ENCODE results near the gene GBP1.

GBP1 gene, protein sequence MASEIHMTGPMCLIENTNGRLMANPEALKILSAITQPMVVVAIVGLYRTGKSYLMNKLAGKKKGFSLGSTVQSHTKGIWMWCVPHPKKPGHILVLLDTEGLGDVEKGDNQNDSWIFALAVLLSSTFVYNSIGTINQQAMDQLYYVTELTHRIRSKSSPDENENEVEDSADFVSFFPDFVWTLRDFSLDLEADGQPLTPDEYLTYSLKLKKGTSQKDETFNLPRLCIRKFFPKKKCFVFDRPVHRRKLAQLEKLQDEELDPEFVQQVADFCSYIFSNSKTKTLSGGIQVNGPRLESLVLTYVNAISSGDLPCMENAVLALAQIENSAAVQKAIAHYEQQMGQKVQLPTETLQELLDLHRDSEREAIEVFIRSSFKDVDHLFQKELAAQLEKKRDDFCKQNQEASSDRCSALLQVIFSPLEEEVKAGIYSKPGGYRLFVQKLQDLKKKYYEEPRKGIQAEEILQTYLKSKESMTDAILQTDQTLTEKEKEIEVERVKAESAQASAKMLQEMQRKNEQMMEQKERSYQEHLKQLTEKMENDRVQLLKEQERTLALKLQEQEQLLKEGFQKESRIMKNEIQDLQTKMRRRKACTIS

DNA sequence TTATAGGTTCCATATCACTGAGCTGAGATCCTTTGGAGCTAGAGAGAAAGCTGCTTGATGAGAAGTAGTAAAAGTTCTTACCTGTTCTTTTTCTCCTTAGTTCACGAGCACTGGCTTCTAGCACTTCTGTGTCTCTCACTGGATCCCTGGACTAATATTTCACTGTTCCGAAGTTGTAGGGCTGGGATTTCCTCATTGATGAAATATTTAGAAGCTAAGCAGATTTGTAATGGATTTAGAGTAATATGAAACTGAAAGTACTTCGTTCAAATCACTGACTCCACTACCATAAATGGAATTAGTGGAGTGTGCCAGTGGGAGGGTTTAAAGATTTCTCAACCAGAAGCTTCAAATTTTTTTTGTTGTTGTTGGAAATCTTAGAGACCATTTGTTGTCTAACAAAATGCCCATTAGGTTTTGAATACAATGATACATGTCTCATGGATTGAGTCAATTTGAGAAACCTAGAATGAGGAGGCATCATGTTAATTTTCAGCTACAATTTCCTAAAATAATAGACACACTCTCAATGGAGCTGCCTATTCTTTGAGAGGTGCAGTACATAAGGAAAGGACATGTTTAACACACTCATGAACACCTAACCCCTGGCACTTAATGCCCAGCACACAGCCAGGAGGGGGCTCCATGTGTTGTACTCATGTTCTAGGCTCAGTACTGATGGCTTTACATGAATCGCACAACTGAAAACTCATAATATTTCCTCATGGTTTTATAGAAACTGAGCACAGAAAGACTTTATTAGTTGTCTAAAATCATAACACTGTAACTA is at the start of gene GBP1:
GBP1 (minus strand) TSS at position 130 of the 790 bp plus-strand sequence. CDS start 1,974 bp downstream, outside the sequence.
- H3K4me3 ChIP-seq (ENCODE audit: control insufficient read depth, low read depth, low read length): peak within 1 kb of the TSS; percentile 45
- TF ChIP-seq, protein P1, sequence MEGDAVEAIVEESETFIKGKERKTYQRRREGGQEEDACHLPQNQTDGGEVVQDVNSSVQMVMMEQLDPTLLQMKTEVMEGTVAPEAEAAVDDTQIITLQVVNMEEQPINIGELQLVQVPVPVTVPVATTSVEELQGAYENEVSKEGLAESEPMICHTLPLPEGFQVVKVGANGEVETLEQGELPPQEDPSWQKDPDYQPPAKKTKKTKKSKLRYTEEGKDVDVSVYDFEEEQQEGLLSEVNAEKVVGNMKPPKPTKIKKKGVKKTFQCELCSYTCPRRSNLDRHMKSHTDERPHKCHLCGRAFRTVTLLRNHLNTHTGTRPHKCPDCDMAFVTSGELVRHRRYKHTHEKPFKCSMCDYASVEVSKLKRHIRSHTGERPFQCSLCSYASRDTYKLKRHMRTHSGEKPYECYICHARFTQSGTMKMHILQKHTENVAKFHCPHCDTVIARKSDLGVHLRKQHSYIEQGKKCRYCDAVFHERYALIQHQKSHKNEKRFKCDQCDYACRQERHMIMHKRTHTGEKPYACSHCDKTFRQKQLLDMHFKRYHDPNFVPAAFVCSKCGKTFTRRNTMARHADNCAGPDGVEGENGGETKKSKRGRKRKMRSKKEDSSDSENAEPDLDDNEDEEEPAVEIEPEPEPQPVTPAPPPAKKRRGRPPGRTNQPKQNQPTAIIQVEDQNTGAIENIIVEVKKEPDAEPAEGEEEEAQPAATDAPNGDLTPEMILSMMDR (IDR thresholded peaks at IDR 0.05; ENCODE audit: control insufficient read depth, insufficient read depth, low read depth, low read length, missing control alignments): no peak
- DNase-seq (ENCODE audit: low read depth): peak; percentile 64

DNA sequence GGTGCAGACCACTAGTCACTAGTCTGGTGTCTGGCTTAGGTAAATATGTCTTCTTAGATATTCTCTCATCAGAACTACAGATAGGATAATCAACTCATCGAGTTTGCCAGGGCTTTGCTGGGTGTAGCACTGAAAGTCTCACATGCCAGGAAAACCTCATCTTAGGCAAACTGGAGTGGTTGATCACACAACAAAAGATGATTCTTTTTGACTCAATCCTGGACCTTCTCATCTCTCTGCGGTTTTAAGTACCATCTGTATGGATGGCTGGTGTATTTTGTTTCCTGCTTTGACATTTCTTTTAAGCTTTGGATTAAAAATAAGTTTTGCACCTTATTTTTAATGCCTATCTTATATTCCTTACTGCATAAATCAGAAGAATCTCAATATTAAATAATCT is 49.7 kb upstream of the GBP1 start:
- no peak overlapping the region for H3K4me3 ChIP-seq (ENCODE audit: control insufficient read depth, low read depth, low read length)
- TF ChIP-seq, protein P1 (IDR thresholded peaks at IDR 0.05; ENCODE audit: control insufficient read depth, insufficient read depth, low read depth, low read length, missing control alignments): no peak
- no peak for DNase-seq (ENCODE audit: low read depth)

DNA sequence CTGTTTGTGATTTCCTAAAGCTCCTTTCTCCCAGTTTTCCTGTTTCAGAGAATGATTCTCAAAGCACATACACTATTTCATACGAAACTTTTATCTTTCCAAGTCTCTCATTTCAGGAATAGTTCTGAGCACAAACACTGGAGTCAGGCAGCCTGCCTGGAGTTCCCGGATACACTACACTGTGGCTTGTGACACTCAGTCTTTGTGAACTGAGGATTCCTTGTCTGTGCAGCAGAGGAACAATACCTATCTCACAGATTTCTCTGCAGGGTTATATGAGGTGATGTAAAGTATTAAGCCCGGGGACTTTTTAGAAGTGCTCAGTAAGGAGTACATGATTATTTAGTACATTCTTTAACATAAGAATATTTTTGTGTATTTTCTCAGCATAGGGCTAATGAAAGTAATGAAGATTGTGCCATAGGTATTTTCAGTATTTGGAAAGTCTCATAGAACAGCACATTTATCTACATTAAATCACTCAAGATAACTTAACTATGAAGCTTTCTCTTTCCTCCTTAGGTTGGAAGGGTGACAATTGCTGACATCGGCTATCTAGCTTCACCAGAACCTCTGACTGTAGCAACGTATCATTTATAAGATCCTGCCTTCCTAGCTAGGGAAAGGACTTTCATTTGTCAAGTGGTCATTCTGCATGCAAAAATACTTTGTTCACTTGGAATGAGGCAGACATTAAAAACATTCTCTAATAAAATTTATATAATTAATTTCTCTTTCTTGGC is 48.0 kb upstream of the GBP1 start:
- TF ChIP-seq, protein P1 (IDR thresholded peaks at IDR 0.05; ENCODE audit: control insufficient read depth, insufficient read depth, low read depth, low read length, missing control alignments): no peak
- no peak for DNase-seq (ENCODE audit: low read depth)

DNA sequence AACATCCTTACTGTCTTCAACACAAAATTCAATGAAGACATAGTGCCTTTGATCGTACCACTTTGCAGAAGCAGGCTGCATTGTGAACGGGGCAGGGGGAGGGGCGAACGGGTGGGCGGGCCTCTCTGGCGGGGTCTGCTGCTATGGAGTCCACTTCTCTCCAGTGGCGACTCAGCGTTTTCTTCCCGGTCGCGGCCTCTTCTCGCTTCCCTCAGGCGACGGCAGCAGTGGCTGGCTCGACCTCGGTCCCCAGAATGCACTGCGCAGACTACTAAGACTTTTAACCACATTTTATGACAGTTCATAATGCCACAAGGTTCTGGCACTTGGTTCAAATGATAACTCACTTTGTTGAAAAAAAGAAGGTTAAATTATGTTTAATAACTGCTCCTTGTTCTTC is 39.7 kb upstream of the GBP1 start:
- TF ChIP-seq, protein P1 (IDR thresholded peaks at IDR 0.05; ENCODE audit: control insufficient read depth, insufficient read depth, low read depth, low read length, missing control alignments): no peak
- no peak overlapping the region for H3K4me3 ChIP-seq (ENCODE audit: control insufficient read depth, low read depth, low read length)
- no peak for DNase-seq (ENCODE audit: low read depth)

More for the DNA sequence above, 48.0 kb upstream of the GBP1 start:
- H3K4me3 ChIP-seq (ENCODE audit: control insufficient read depth, low read depth, low read length): no peak overlapping the region

DNA sequence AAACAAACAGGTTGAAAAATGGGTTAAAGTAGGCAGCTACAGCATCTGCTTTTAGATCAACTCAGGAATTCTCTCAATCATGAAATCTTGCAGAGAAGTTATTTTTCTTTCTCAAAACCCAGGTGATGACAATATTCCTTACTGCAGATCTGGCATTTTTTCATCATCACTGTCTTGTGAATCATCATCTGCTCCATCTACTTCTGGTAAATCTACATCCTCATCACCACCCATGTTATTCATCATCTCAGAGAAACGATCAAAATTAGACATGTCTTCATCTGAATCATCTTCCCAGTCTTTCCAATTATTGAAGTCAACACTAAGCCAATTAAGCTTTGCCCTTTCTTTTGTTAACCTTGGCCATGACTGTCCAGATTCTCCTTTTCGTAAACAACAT is 39.1 kb upstream of the GBP1 start:
- no peak for DNase-seq (ENCODE audit: low read depth)
- TF ChIP-seq, protein P1 (IDR thresholded peaks at IDR 0.05; ENCODE audit: control insufficient read depth, insufficient read depth, low read depth, low read length, missing control alignments): no peak
- H3K4me3 ChIP-seq (ENCODE audit: control insufficient read depth, low read depth, low read length): no peak overlapping the region

DNA sequence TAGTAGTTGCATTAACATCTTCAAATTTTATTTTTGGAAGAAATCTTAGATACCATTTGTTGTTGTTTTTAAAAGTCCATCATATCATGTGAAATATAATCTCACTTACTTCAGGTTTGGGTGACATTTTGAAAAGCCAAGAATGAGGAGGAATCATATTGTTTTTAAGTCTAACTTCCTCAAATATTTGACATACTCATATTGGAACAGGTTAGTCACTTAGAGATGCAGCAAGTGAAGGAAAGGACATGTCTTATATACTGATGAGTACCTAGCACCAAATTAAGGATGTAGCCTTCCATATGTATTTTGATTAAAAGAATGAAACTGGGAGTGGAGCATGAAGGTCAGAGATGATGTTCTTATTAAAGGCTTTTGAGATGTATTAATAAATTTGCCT is 37.0 kb upstream of the GBP1 start:
- TF ChIP-seq, protein P1 (IDR thresholded peaks at IDR 0.05; ENCODE audit: control insufficient read depth, insufficient read depth, low read depth, low read length, missing control alignments): no peak
- no peak overlapping the region for H3K4me3 ChIP-seq (ENCODE audit: control insufficient read depth, low read depth, low read length)
- no peak for DNase-seq (ENCODE audit: low read depth)
